A549 (cell line): ENCODE results near the gene PXDN. TPM values are rescaled to one million over a fixed set of nuclear protein-coding genes. Genes with fewer than 3 reads are reported as not detected.

ENCODE experiments used
- ATAC-seq, 2 experiments: fragments of 200-7000 bp in 1 of 2; fragments of >200 bp in 1 of 2; cut with Nextera tagmentation in 1 of 2; cut with Tn5 transposase in 1 of 2; 3 replicates each; pipeline versions ENCODE4 v1.8.0 to v1.9.1; 2018 to 2020; ENCODE audit warnings: mild to moderate bottlenecking in 1 of 2, moderate library complexity in 1 of 2
- CTCF ChIA-PET: fragments of 300-600 bp; sonication (Branson Sonifier 250); formaldehyde crosslinking; extraction: SDS; loops from one replicate; lab custom pipeline; 2021; ENCODE audit warnings: antibody characterized with exemption, inconsistent platforms; lab: Yijun Ruan, JAX
- POLR2A ChIA-PET: fragments of 350-600 bp; formaldehyde crosslinking; extraction: SDS; loops from one replicate; lab custom pipeline; 2021; ENCODE audit warnings: antibody characterized with exemption, inconsistent platforms; lab: Yijun Ruan, JAX
- DNase-seq, 2 experiments: peaks; one replicate each; pipeline versions ENCODE4 v3.0.0 to v3.0.0-alpha.2; 2011 to 2016; ENCODE audit warnings: low read depth in 1 of 2, low spot score in 1 of 2
- FAIRE-seq: peaks from 2 replicates; lab custom pipeline; 2011; peaks lifted over from hg19 to GRCh38; lab: Jason Lieb, UNC
- H3K27ac ChIP-seq, 2 experiments: fragments of >200 bp; sonication (Bioruptor Twin); formaldehyde crosslinking; 3 replicates each; pipeline ENCODE4 v1.5.1; 2016 to 2017
- H3K4me1 ChIP-seq: fragments of >200 bp; sonication (Bioruptor Twin); formaldehyde crosslinking; 3 replicates; pipeline ENCODE4 v1.6.1; 2016
- H3K4me2 ChIP-seq: fragments of >200 bp; sonication (Bioruptor Twin); formaldehyde crosslinking; 3 replicates; pipeline ENCODE4 v1.6.1; 2016
- H3K4me3 ChIP-seq: fragments of >200 bp; sonication (Bioruptor Twin); formaldehyde crosslinking; 3 replicates; pipeline ENCODE4 v1.5.1; 2016
- H3K9me3 ChIP-seq: fragments of >200 bp; sonication (Bioruptor Twin); formaldehyde crosslinking; 3 replicates; pipeline ENCODE4 v1.6.1; 2016
- ATOH8 ChIP-seq: fragments of 250-450 bp; sonication (Bioruptor Pico); IDR thresholded peaks from 2 replicates; pipeline ENCODE4 v1.5.0; 2020; ENCODE audit warnings: low read depth, mild to moderate bottlenecking, moderate library complexity
- CBX8 ChIP-seq: fragments of 200-600 bp; sonication (generic); IDR thresholded peaks from 2 replicates; pipeline ENCODE4 v1.6.1; 2016
- CEBPB ChIP-seq, 2 experiments: fragments of >200 bp in 1 of 2; sonication (Bioruptor Twin) in 1 of 2; formaldehyde crosslinking in 1 of 2; IDR thresholded peaks; 2 replicates each; pipeline ENCODE4 v1.6.1; 2012 to 2016
- HES2 ChIP-seq: fragments of >200 bp; sonication (Bioruptor Twin); formaldehyde crosslinking; IDR thresholded peaks from 2 replicates; pipeline ENCODE4 v1.6.1; 2016
- HMGXB4 ChIP-seq: fragments of 250-450 bp; sonication (Bioruptor Pico); IDR thresholded peaks from 2 replicates; pipeline ENCODE4 v1.5.0; 2021; ENCODE audit warnings: mild to moderate bottlenecking, moderate library complexity, borderline replicate concordance
- HOXA7 ChIP-seq: fragments of 250-450 bp; sonication (Bioruptor Pico); IDR thresholded peaks from 2 replicates; pipeline ENCODE4 v1.5.0; 2020; ENCODE audit warnings: mild to moderate bottlenecking, moderate library complexity
- JUN ChIP-seq, 2 experiments: fragments of >200 bp; sonication (Bioruptor Twin); formaldehyde crosslinking; IDR thresholded peaks; 2 replicates in 1 of 2; 3 replicates in 1 of 2; pipeline ENCODE4 v1.6.1; 2016 to 2017
- MAX ChIP-seq: IDR thresholded peaks from 2 replicates; pipeline ENCODE4 v1.6.1; 2012
- NR3C1 ChIP-seq: fragments of >200 bp; sonication (Bioruptor Twin); formaldehyde crosslinking; IDR thresholded peaks from 3 replicates; pipeline ENCODE4 v1.6.1; 2017
- PHF8 ChIP-seq: fragments of 200-600 bp; sonication (generic); IDR thresholded peaks from 2 replicates; pipeline ENCODE4 v1.6.1; 2016; ENCODE audit warnings: low read depth, mild to moderate bottlenecking, antibody characterized with exemption, moderate library complexity, borderline replicate concordance
- REST ChIP-seq: fragments of 200-600 bp; sonication (generic); IDR thresholded peaks from 2 replicates; pipeline ENCODE4 v1.6.1; 2016; ENCODE audit warnings: antibody characterized with exemption, mild to moderate bottlenecking, moderate library complexity
- RNF2 ChIP-seq: fragments of 200-600 bp; sonication (generic); IDR thresholded peaks from 2 replicates; pipeline ENCODE4 v1.6.1; 2016; ENCODE audit warnings: low read depth, mild to moderate bottlenecking, antibody characterized with exemption, moderate library complexity, borderline replicate concordance
- SREBF2 ChIP-seq: fragments of 450-650 bp; IDR thresholded peaks from 2 replicates; pipeline ENCODE4 v1.6.1; 2014; ENCODE audit warnings: mild to moderate bottlenecking, moderate library complexity
- TFCP2L1 ChIP-seq: fragments of 250-450 bp; sonication (Bioruptor Pico); IDR thresholded peaks from 2 replicates; pipeline ENCODE4 v1.5.0; 2021; ENCODE audit warnings: mild to moderate bottlenecking
- USF2 ChIP-seq: fragments of 450-650 bp; IDR thresholded peaks from 2 replicates; pipeline ENCODE4 v1.6.1; 2014; ENCODE audit warnings: antibody characterized with exemption
- ZC3H11A ChIP-seq: fragments of 450-650 bp; IDR thresholded peaks from 2 replicates; pipeline ENCODE4 v1.6.1; 2014; ENCODE audit warnings: antibody characterized with exemption, mild to moderate bottlenecking
- ZNF302 ChIP-seq: fragments of 250-450 bp; sonication (Bioruptor Pico); IDR thresholded peaks from 2 replicates; pipeline ENCODE4 v1.9.0; 2021; ENCODE audit warnings: inconsistent platforms, mild to moderate bottlenecking, moderate library complexity
- ZSCAN20 ChIP-seq: fragments of 250-450 bp; sonication (Bioruptor Pico); IDR thresholded peaks from 2 replicates; pipeline ENCODE4 v1.8.0; 2022; ENCODE audit warnings: mild to moderate bottlenecking, moderate library complexity
- WGBS: methylation state at CpG from one replicate; pipeline ENCODE4 v1.1.6; 2017; ENCODE audit errors: missing lambda C conversion rate; 5-methylcytosine and 5-hydroxymethylcytosine counted together
- polyA plus RNA-seq, 4 experiments: library from polyadenylated mRNA; depleted of rRNA in 3 of 4; stranded (reverse); fragments of >200 nt; fragmentation: RNase III in 1 of 4; extraction: RNeasy Plus Mini Kit Qiagen cat#74134 plus additional on column Dnase treatment in 1 of 4; gene quantifications; 2 replicates in 3 of 4; 3 replicates in 1 of 4; pipeline ENCODE4 v1.2.3, GENCODE V29; 2011 to 2017

The PXDN gene
- polyA plus RNA-seq, 2 of the 4 experiments (the other 2 are of a cell fraction) = 3.7 to 7.3 TPM

GRCh38 chr2:1600191-1601066 is 143.9 kb downstream of the PXDN start:
- ChIA-PET CTCF (interaction anchor here (0.7 to 1.8 kb wide), 4 partner anchors 9 to 173 kb away, joined by 3 to 5 read pairs (median 4); no protein-coding TSS in a partner anchor), POLR2A (no interaction called here)
- FAIRE-seq (no peak), DNase-seq (no peak), ATAC-seq (no peak)
- Histone ChIP-seq H3K27ac (no peak overlapping the region), H3K9me3 (peaks cover 10% of the 10 kb centered on the region; the same call in 2 of the 3 replicates), H3K4me3 (no peak overlapping the region), H3K4me1 (peaks cover 5% of the 10 kb centered on the region; the same call in 1 of the 3 replicates), H3K4me2 (no peak overlapping the region; the same call in 2 of the 3 replicates)
- TF ChIP-seq CBX8 (no peak), REST (no peak), PHF8 (no peak), ZC3H11A (no peak), SREBF2 (no peak), TFCP2L1 (CRISPR knock-in tag) (no peak), HES2 (no peak), ZSCAN20 (CRISPR knock-in tag) (no peak), ZNF302 (no peak), ATOH8 (no peak), RNF2 (no peak), HOXA7 (no peak), HMGXB4 (CRISPR knock-in tag) (no peak), USF2 (no peak), CEBPB (IDR thresholded peaks at IDR 0.05) (no peak), NR3C1 (no peak), MAX (no peak), JUN (IDR thresholded peaks at IDR 0.05) (no peak)
- WGBS = 61% methylated on average over 21 of the region's 29 CpGs
